ENCODE data around the gene PRTN3. TPM values are rescaled to one million over a fixed set of nuclear protein-coding genes. Genes with fewer than 3 reads are reported as not detected.
"Not testable (repeated sequence)": the region's sequence is repeated elsewhere in the genome, so short reads cannot be mapped to it uniquely, and the experiment has no call there.

PRTN3 gene
- total and polyA plus RNA-seq, 3 donors from 2014 or later = 1.0 to 1.8 TPM; not detected in 1

DNA sequence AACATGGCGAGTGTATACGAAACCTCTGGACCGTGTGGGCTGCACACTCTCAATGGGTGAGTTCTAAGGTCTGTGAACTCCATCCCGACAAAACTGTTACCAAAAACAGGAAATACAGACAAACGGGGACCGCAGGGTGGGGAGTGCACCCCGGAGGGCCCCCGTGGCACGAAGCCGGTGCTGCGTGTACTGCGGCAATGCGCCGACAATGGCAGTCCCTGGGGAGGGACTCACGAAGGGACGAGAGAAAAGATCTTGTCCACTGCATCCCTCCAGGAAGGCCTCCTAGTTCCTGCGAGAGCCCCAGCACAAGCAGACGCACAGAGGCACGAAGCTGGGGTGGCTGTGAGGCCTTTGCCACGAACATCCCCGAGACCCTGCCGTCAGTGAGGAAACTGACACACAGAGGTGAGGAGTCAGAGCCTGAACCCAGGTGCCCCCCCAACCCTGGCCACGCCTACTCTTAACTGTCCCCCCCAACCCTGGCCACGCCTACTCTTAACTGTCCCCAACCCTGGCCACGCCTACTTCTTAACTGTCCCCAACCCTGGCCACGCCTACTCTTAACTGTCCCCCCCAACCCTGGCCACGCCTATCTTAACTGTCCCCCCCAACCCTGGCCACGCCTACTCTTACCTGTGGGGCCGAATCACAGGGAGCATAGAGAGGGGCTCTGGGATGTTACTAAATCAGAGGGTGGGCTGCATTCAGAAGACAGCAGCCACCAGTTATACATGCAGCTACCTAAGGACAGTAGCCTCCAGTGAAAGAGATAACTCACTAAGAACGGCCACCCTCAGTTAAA is 48.0 kb downstream of the PRTN3 start:
- H3K36me3 ChIP-seq (ENCODE audit: low read depth, missing control alignments) = no peaks in the 10 kb centered on the region
- TF ChIP-seq, protein P1, sequence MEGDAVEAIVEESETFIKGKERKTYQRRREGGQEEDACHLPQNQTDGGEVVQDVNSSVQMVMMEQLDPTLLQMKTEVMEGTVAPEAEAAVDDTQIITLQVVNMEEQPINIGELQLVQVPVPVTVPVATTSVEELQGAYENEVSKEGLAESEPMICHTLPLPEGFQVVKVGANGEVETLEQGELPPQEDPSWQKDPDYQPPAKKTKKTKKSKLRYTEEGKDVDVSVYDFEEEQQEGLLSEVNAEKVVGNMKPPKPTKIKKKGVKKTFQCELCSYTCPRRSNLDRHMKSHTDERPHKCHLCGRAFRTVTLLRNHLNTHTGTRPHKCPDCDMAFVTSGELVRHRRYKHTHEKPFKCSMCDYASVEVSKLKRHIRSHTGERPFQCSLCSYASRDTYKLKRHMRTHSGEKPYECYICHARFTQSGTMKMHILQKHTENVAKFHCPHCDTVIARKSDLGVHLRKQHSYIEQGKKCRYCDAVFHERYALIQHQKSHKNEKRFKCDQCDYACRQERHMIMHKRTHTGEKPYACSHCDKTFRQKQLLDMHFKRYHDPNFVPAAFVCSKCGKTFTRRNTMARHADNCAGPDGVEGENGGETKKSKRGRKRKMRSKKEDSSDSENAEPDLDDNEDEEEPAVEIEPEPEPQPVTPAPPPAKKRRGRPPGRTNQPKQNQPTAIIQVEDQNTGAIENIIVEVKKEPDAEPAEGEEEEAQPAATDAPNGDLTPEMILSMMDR (IDR thresholded peaks at IDR 0.05) = no peak
- TF ChIP-seq POLR2A (IDR thresholded peaks at IDR 0.05) = no peak
- intact Hi-C loops (cut with DNase I; ENCODE audit: low total_unique reads) = no loop called here

GRCh38 chr19:889662-890295 is 49.0 kb downstream of the PRTN3 start:
- H3K27me3 ChIP-seq = no peaks in the 10 kb centered on the region
- H3K9me3 ChIP-seq = no peaks in the 10 kb centered on the region
- no peak overlapping the region for H3K4me3 ChIP-seq
- H3K27ac ChIP-seq = no peak overlapping the region
- peaks cover 4% of the 10 kb centered on the region for H3K4me1 ChIP-seq
- H3K36me3 ChIP-seq (ENCODE audit: low read depth, missing control alignments) = no peaks in the 10 kb centered on the region
- intact Hi-C loops (cut with DNase I; ENCODE audit: low total_unique reads) = no loop called here
- WGBS, 2 donors = 94% methylated on average over 11 to 19 of the region's 26 CpGs
- TF ChIP-seq POLR2A (IDR thresholded peaks at IDR 0.05) = no peak
- TF ChIP-seq, protein P1 (IDR thresholded peaks at IDR 0.05) = no peak
- no peak for DNase-seq

More for the DNA sequence above, 48.0 kb downstream of the PRTN3 start:
- Histone ChIP-seq H3K4me1 (peaks cover 4% of the 10 kb centered on the region), H3K27ac (no peak overlapping the region), H3K27me3 (no peaks in the 10 kb centered on the region), H3K4me3 (no peak overlapping the region), H3K9me3 (no peaks in the 10 kb centered on the region)
- DNase-seq = no peak
- 92 to 94% methylated on average over 30 of the region's 30 CpGs for WGBS, 2 donors

GRCh38 chr19:890831-891230 is 50.0 kb downstream of the PRTN3 start:
- H3K36me3 ChIP-seq (ENCODE audit: low read depth, missing control alignments) = no peaks in the 10 kb centered on the region
- DNase-seq = no peak
- no peak overlapping the region for H3K4me3 ChIP-seq
- no peaks in the 10 kb centered on the region for H3K9me3 ChIP-seq
- WGBS, 2 donors = 89 to 94% methylated on average over 18 of the region's 18 CpGs
- peaks cover 4% of the 10 kb centered on the region for H3K4me1 ChIP-seq
- H3K27ac ChIP-seq = no peak overlapping the region
- intact Hi-C loops (cut with DNase I; ENCODE audit: low total_unique reads) = no loop called here
- no peaks in the 10 kb centered on the region for H3K27me3 ChIP-seq
- TF ChIP-seq, protein P1 (IDR thresholded peaks at IDR 0.05) = no peak

DNA sequence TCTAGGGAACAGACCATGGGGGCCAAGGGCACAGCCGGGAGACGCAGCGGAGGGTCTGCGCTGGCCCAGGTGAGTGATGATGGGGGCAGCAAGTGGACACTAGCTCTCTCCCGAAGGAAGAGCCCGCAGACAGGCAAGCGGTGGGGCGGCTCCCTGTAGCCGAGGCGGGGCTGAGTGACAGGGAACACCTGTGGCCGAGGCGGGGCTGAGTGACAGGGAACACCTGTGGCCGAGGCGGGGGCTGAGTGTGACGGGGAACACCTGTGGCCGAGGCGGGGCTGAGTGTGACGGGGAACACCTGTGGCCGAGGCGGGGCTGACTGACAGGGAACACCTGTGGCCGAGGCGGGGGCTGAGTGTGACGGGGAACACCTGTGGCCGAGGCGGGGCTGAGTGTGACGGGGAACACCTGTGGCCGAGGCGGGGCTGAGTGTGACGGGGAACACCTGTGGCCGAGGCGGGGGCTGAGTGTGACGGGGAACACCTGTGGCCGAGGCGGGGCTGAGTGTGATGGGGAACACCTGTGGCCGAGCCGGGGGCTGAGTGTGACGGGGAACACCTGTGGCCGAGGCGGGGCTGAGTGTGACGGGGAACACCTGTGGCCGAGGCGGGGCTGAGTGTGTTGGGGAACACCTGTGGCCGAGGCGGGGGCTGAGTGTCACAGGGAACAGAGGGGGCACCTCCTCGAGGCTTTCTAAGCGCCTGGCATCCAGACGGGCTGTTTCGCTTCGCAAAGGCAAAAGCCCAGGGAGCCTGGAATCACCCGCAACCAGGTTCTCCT is 50.8 kb downstream of the PRTN3 start:
- peak overlapping the region in 1 of 2 donors; percentile 81 for H3K4me3 ChIP-seq
- H3K9me3 ChIP-seq; H3K4me1 ChIP-seq; DNase-seq; H3K27me3 ChIP-seq; H3K27ac ChIP-seq; intact Hi-C loops (cut with DNase I; ENCODE audit: low total_unique reads); H3K36me3 ChIP-seq (ENCODE audit: low read depth, missing control alignments): not testable (repeated sequence)
- WGBS, 2 donors = 78 to 85% methylated on average over 16 to 38 of the region's 50 CpGs
